Measurements from ENCODE around the gene LILRA6. TPM values are rescaled to one million over a fixed set of nuclear protein-coding genes. Genes with fewer than 3 reads are reported as not detected.

LILRA6 gene
- total and polyA plus RNA-seq, 2 of the 13 experiments (the other 11 are each of a cell fraction or from before 2014, with no cell fraction given) = not detected

DNA sequence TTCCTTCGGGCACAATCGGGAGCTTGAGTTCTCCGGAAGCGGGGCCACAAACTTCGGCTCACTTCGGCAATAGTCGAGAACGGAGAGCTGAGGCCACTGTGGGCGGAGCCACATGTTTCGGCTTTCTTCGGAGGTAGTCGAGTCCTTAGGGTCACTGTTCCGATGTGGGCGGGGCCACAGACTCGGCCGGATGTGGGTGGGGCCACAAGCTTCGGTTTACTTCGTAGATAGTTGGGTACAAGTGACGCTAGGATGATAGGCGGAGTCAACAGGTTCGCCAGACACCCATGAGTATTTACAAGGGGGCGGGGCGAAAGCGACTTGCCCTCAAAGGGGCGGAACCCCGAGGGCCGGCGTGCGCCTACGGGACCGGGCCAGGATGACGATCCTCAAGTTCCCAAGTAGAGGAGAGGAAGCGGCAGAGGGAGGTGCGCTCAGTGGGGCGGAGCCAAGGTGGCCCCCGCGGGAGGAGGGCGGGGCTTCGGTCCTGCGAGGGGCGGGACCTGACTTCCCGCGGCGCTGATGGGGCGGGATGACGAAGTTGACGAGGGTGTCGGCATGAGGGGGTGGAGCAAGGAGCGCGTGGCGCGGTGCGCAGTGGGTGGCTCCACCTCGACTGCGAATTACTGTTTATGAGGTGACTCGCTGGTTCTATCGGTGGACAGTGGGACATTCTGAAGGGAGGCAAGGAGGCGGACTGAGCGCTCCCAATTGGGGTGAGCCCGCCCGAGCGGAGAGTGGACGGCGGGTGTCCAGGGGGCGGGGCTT lies 52.7 kb downstream of the LILRA6 start (continued):
- TF ChIP-seq, protein P1, sequence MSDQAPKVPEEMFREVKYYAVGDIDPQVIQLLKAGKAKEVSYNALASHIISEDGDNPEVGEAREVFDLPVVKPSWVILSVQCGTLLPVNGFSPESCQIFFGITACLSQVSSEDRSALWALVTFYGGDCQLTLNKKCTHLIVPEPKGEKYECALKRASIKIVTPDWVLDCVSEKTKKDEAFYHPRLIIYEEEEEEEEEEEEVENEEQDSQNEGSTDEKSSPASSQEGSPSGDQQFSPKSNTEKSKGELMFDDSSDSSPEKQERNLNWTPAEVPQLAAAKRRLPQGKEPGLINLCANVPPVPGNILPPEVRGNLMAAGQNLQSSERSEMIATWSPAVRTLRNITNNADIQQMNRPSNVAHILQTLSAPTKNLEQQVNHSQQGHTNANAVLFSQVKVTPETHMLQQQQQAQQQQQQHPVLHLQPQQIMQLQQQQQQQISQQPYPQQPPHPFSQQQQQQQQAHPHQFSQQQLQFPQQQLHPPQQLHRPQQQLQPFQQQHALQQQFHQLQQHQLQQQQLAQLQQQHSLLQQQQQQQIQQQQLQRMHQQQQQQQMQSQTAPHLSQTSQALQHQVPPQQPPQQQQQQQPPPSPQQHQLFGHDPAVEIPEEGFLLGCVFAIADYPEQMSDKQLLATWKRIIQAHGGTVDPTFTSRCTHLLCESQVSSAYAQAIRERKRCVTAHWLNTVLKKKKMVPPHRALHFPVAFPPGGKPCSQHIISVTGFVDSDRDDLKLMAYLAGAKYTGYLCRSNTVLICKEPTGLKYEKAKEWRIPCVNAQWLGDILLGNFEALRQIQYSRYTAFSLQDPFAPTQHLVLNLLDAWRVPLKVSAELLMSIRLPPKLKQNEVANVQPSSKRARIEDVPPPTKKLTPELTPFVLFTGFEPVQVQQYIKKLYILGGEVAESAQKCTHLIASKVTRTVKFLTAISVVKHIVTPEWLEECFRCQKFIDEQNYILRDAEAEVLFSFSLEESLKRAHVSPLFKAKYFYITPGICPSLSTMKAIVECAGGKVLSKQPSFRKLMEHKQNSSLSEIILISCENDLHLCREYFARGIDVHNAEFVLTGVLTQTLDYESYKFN (CRISPR knock-in tag; conservative IDR thresholded peaks at IDR 0.05) = peak; percentile 22; the same call in 1 of the 2 replicates
- TF ChIP-seq IRF2 (CRISPR knock-in tag; IDR thresholded peaks at IDR 0.05) (no peak), ZNF136 (CRISPR knock-in tag; IDR thresholded peaks at IDR 0.05; ENCODE audit: low read depth) (no peak), TCF7L2 (IDR thresholded peaks at IDR 0.05; ENCODE audit: low read depth, low read length) (no peak), ZNF772 (CRISPR knock-in tag; IDR thresholded peaks at IDR 0.05) (peak; percentile 62), ZNF12 (CRISPR knock-in tag; IDR thresholded peaks at IDR 0.05) (no peak), ZBTB20 (CRISPR knock-in tag; IDR thresholded peaks at IDR 0.05; ENCODE audit: borderline replicate concordance, low read depth) (no peak), YY1 (IDR thresholded peaks at IDR 0.05; ENCODE audit: insufficient read depth, insufficient replicate concordance, low read depth, low read length) (peak; percentile 14), RNF2 (conservative IDR thresholded peaks at IDR 0.05; ENCODE audit: low read depth) (0 out of 2 replicates have a peak, but pooled peaks have one; percentile 32), NPAS2 (CRISPR knock-in tag; IDR thresholded peaks at IDR 0.05; ENCODE audit: borderline replicate concordance) (no peak), BCL6 (CRISPR knock-in tag; IDR thresholded peaks at IDR 0.05) (no peak; the same call in 1 of the 2 replicates), ZC3H13 (CRISPR knock-in tag; IDR thresholded peaks at IDR 0.05) (no peak), ZSCAN31 (CRISPR knock-in tag; IDR thresholded peaks at IDR 0.05; ENCODE audit: low read depth) (no peak; the same call in 1 of the 2 replicates), CBX5 (CRISPR knock-in tag; IDR thresholded peaks at IDR 0.05; ENCODE audit: borderline replicate concordance) (no peak), FOXP1 (IDR thresholded peaks at IDR 0.05) (peak; percentile 86), FOXP1 (CRISPR knock-in tag; IDR thresholded peaks at IDR 0.05) (peak; percentile 64)
- TF ChIP-seq, protein P2, sequence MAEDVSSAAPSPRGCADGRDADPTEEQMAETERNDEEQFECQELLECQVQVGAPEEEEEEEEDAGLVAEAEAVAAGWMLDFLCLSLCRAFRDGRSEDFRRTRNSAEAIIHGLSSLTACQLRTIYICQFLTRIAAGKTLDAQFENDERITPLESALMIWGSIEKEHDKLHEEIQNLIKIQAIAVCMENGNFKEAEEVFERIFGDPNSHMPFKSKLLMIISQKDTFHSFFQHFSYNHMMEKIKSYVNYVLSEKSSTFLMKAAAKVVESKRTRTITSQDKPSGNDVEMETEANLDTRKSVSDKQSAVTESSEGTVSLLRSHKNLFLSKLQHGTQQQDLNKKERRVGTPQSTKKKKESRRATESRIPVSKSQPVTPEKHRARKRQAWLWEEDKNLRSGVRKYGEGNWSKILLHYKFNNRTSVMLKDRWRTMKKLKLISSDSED (CRISPR knock-in tag; IDR thresholded peaks at IDR 0.05) = no peak
- TF ChIP-seq, protein P3, sequence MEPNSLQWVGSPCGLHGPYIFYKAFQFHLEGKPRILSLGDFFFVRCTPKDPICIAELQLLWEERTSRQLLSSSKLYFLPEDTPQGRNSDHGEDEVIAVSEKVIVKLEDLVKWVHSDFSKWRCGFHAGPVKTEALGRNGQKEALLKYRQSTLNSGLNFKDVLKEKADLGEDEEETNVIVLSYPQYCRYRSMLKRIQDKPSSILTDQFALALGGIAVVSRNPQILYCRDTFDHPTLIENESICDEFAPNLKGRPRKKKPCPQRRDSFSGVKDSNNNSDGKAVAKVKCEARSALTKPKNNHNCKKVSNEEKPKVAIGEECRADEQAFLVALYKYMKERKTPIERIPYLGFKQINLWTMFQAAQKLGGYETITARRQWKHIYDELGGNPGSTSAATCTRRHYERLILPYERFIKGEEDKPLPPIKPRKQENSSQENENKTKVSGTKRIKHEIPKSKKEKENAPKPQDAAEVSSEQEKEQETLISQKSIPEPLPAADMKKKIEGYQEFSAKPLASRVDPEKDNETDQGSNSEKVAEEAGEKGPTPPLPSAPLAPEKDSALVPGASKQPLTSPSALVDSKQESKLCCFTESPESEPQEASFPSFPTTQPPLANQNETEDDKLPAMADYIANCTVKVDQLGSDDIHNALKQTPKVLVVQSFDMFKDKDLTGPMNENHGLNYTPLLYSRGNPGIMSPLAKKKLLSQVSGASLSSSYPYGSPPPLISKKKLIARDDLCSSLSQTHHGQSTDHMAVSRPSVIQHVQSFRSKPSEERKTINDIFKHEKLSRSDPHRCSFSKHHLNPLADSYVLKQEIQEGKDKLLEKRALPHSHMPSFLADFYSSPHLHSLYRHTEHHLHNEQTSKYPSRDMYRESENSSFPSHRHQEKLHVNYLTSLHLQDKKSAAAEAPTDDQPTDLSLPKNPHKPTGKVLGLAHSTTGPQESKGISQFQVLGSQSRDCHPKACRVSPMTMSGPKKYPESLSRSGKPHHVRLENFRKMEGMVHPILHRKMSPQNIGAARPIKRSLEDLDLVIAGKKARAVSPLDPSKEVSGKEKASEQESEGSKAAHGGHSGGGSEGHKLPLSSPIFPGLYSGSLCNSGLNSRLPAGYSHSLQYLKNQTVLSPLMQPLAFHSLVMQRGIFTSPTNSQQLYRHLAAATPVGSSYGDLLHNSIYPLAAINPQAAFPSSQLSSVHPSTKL (CRISPR knock-in tag; IDR thresholded peaks at IDR 0.05) = peak; percentile 43; the same call in 1 of the 2 replicates
- TF ChIP-seq, protein P4, sequence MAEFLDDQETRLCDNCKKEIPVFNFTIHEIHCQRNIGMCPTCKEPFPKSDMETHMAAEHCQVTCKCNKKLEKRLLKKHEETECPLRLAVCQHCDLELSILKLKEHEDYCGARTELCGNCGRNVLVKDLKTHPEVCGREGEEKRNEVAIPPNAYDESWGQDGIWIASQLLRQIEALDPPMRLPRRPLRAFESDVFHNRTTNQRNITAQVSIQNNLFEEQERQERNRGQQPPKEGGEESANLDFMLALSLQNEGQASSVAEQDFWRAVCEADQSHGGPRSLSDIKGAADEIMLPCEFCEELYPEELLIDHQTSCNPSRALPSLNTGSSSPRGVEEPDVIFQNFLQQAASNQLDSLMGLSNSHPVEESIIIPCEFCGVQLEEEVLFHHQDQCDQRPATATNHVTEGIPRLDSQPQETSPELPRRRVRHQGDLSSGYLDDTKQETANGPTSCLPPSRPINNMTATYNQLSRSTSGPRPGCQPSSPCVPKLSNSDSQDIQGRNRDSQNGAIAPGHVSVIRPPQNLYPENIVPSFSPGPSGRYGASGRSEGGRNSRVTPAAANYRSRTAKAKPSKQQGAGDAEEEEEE (CRISPR knock-in tag; IDR thresholded peaks at IDR 0.05; ENCODE audit: borderline replicate concordance) = no peak

All from HepG2 (cell line).